Keratinocyte (primary cell): ENCODE measurements around the gene DNALI1.

Source experiments
- EZH2 ChIP-seq: IDR thresholded peaks from one replicate; pipeline ENCODE4 v1.6.1; 2012; ENCODE audit warnings: inconsistent platforms, mild to moderate bottlenecking, low read length, moderate library complexity
- TF ChIP-seq, protein P1 (sequence below), 3 experiments: IDR thresholded peaks in 1 of 3; conservative IDR thresholded peaks in 1 of 3; optimal IDR thresholded peaks in 1 of 3; 2 replicates in 2 of 3; 3 replicates in 1 of 3; pipeline versions ENCODE3 to v1.5.1; 2011; ENCODE audit warnings: low read length in 3 of 3, mild to moderate bottlenecking in 3 of 3, moderate library complexity in 2 of 3, control low read depth in 1 of 3, inconsistent platforms in 1 of 3; ENCODE audit not compliant: insufficient read depth in 2 of 3; ENCODE audit errors: extremely low read depth in 1 of 3

DNA sequence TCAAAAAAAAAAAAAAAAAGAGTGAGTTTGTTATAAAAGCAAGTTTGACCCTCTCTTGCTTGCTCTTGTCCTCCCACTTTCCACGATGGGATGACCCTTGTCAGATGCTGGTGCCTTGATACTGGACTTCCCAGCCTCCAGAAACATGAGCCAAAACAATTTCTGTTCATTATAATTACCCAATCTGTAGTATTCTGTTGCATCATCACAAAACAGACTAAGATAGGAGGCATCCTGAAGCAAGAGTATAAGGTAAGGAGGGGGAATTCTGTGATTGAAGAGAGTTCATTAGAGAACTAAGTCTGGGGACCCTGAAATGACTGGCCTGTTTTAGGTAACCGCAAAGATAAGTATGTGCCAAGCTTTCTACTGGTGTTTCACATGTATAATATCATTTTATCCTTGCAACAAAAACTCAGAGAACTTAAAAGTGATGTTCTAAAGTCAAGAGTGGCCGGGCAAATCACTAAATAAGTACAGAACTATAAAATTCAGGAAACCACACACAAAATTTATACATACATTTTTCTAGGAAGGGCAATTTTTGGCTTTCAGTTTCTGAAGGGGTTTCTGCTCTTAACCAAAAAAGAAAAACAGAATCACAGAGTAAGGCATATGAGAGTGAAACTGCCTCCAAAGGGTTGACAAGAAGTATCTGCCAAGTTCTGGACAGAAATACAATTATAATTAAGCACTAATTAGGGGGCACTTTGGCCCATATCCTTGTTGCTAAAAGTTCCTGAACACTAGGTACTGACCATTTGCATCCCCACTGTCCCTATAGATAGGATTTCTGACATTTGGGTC lies 14.0 kb downstream of the DNALI1 start:
- TF ChIP-seq, protein P1, sequence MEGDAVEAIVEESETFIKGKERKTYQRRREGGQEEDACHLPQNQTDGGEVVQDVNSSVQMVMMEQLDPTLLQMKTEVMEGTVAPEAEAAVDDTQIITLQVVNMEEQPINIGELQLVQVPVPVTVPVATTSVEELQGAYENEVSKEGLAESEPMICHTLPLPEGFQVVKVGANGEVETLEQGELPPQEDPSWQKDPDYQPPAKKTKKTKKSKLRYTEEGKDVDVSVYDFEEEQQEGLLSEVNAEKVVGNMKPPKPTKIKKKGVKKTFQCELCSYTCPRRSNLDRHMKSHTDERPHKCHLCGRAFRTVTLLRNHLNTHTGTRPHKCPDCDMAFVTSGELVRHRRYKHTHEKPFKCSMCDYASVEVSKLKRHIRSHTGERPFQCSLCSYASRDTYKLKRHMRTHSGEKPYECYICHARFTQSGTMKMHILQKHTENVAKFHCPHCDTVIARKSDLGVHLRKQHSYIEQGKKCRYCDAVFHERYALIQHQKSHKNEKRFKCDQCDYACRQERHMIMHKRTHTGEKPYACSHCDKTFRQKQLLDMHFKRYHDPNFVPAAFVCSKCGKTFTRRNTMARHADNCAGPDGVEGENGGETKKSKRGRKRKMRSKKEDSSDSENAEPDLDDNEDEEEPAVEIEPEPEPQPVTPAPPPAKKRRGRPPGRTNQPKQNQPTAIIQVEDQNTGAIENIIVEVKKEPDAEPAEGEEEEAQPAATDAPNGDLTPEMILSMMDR (optimal IDR thresholded peaks at IDR 0.05 in 1 of 3, IDR thresholded peaks at IDR 0.05 in 1 of 3, conservative IDR thresholded peaks at IDR 0.05 in 1 of 3; ENCODE audit: extremely low read depth in 1 of 3, insufficient read depth in 2 of 3, low read length in 3 of 3), result no peak
- no peak for TF ChIP-seq EZH2
